Measurements from ENCODE around the gene USP1.

Gene USP1

GRCh38 chr1:62487956-62488355, 51.1 kb downstream of the USP1 start:
- no peak for DNase-seq

GRCh38 chr1:62492521-62492920, 55.7 kb downstream of the USP1 start:
- DNase-seq, result no peak

- DNase-seq, result no peak
Observed at GRCh38 chr1:62493656-62494055, 56.8 kb downstream of the USP1 start.

GRCh38 chr1:62494137-62494536, 57.3 kb downstream of the USP1 start:
- DNase-seq, result no peak

GRCh38 chr1:62500210-62500609, 63.4 kb downstream of the USP1 start:
- DNase-seq, result no peak

Measured in amygdala (tissue), 56 donors.